GM12864 (cell line): ENCODE data around the gene AP5S1.

Experiments
- DNase-seq: peaks from one replicate; pipeline ENCODE4 v3.0.0-alpha.2; 2011; ENCODE audit warnings: low read depth
- H3K4me3 ChIP-seq: 2 replicates; pipeline ENCODE4 v1.5.1; 2011; ENCODE audit warnings: mild to moderate bottlenecking, low read depth, low read length, control low read depth
- TF ChIP-seq, protein P1 (sequence below): IDR thresholded peaks from 2 replicates; pipeline ENCODE4 v1.5.1; 2011; ENCODE audit warnings: low read depth, mild to moderate bottlenecking, moderate library complexity, low read length, control low read depth, inconsistent platforms; ENCODE audit errors: missing control alignments

The AP5S1 gene

DNA sequence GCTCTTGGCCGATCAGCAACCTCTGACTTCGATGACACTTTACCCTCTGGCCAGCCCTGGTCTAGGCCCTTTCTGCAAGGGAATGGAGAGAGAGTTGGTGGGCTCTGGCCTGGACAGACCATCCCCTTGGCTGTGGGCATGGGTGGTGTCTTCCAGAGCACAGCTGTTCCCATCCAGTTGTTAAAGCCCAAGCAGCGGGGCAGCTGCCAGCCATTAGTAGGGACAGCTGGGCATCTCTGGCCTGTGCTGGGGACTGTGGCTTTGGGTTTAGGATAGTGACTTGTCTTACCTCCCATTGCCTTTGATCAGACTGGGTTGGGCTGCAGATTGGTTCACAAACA lies 21.5 kb upstream of the AP5S1 start:
- DNase-seq = no peak
- H3K4me3 ChIP-seq = no peak overlapping the region
- TF ChIP-seq, protein P1, sequence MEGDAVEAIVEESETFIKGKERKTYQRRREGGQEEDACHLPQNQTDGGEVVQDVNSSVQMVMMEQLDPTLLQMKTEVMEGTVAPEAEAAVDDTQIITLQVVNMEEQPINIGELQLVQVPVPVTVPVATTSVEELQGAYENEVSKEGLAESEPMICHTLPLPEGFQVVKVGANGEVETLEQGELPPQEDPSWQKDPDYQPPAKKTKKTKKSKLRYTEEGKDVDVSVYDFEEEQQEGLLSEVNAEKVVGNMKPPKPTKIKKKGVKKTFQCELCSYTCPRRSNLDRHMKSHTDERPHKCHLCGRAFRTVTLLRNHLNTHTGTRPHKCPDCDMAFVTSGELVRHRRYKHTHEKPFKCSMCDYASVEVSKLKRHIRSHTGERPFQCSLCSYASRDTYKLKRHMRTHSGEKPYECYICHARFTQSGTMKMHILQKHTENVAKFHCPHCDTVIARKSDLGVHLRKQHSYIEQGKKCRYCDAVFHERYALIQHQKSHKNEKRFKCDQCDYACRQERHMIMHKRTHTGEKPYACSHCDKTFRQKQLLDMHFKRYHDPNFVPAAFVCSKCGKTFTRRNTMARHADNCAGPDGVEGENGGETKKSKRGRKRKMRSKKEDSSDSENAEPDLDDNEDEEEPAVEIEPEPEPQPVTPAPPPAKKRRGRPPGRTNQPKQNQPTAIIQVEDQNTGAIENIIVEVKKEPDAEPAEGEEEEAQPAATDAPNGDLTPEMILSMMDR = no peak

GRCh38 chr20:3800256-3800877 lies 20.0 kb upstream of the AP5S1 start:
- no peak overlapping the region for H3K4me3 ChIP-seq
- TF ChIP-seq, protein P1 = no peak
- DNase-seq = no peak

- no peak for DNase-seq
- TF ChIP-seq, protein P1 = no peak
- H3K4me3 ChIP-seq = no peak overlapping the region
These were observed 19.5 kb upstream of the AP5S1 start for GRCh38 chr20:3800878-3801260.

GRCh38 chr20:3801299-3801698 lies 19.0 kb upstream of the AP5S1 start:
- TF ChIP-seq, protein P1 = no peak
- H3K4me3 ChIP-seq = no peak overlapping the region
- DNase-seq = no peak

- TF ChIP-seq, protein P1 = no peak
- no peak for DNase-seq
- H3K4me3 ChIP-seq = no peak overlapping the region
These were observed 18.5 kb upstream of the AP5S1 start for GRCh38 chr20:3801846-3802245.

DNA sequence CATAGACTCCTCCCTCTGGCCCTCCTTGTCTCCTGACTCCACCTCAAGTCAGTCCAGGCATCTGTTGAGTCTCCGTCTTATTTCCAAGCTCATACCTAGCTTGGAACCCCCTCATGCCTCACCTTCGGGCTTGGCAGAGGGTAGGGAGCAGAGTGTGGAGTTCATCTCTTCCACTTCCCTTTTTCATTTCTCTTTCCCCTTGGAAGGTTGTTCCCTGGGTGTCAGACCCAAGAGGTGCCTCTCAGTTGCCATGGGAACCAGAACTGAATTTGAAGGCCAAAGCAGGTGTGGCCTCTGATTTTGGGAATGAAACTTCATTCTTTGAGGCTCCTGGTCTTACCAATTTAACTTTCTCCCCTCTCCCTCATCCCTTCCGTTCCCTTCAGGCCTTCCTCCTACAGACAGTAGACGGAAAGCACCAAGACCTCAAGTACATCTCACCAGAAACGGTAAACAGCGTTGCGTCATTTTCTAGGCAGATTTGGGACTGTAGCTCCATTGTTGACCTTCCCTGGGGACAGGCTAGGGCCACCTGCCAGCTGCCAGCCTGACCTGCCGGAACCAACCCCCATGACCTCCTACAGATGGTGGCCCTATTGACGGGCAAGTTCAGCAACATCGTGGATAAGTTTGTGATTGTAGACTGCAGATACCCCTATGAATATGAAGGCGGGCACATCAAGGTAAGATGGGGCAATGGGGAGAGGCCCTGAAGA lies 17.7 kb upstream of the AP5S1 start:
- DNase-seq = no peak
- H3K4me3 ChIP-seq = no peak overlapping the region
- TF ChIP-seq, protein P1 = no peak

GRCh38 chr20:3803289-3803688 lies 17.1 kb upstream of the AP5S1 start:
- no peak for DNase-seq
- no peak overlapping the region for H3K4me3 ChIP-seq
- TF ChIP-seq, protein P1 = no peak
